ENCODE results near the gene SLC39A11.

Gene SLC39A11

DNA sequence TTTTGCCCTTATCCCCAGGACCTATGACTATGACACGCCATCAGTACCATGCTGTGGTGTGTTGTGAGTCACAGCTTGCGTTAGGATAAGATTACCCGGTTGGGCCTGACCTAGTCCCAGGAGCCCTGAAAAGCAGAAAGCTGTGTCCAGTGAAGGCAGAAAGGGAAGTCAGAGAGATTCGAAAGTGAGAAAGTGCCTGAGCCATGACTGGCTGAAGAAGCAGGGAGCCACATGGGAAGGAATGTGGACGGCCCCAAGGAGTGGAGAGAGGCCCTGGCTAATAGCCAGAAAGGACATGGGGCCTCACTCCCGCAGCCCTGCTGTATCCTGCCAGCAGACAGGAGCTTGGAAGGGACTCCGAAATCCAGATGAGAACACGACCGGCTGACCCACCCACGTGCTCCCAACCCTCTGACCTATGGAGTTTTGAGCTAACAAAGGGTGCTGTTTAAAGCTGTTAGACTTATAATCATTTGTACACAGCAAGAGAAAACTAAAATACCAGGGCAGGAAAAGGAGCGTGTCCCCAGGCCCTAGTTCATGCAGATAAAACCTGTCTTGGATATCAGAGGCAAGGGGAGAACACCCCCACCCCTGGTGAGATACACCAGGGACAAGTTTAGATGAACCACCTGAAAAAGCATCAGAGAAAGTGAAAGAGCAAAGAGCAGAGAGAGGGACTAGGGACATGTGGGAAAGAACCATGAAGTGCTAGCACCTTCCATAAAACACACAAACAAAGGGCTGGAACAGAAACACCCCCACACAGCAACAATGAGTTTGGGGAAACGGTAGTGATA, 115.3 kb downstream of the SLC39A11 start:
- DNase-seq (ENCODE audit: low spot score) = peak; percentile 90

GRCh38 chr17:72975509-72975908, 117.0 kb downstream of the SLC39A11 start:
- DNase-seq (ENCODE audit: low spot score) = no peak

DNA sequence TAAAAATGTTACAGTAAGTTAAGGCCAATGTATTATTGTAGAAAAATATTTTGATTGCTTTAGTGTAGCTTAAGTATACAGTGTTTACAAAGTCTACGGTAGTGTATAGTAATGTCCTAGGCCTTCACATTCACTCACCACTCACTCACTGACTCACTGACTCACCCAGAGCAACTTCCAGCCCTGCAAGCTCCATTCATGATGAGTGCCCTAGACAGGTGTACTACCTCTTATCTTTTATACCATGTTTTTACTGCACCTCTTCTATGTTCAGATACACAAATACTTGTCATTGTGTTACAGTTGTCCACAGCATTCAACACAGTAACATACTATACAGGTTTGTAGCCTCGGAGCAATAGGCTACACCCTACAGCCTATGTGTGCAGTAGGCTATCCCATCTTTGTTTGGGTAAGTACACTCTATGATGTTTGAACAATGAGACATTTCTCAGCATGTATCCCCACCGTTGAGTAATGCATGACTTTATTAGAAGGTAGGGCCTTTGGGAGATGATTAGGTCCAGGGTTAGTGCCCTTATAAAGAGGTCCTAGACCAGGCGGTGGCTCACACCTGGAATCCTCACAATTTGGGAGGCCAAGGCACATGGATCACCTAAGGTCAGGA, 117.8 kb downstream of the SLC39A11 start:
- DNase-seq (ENCODE audit: low spot score) = no peak

GRCh38 chr17:72972263-72972951, 120.1 kb downstream of the SLC39A11 start:
- DNase-seq (ENCODE audit: low spot score) = no peak

GRCh38 chr17:72971226-72971880, 121.1 kb downstream of the SLC39A11 start:
- no peak for DNase-seq (ENCODE audit: low spot score)

DNA sequence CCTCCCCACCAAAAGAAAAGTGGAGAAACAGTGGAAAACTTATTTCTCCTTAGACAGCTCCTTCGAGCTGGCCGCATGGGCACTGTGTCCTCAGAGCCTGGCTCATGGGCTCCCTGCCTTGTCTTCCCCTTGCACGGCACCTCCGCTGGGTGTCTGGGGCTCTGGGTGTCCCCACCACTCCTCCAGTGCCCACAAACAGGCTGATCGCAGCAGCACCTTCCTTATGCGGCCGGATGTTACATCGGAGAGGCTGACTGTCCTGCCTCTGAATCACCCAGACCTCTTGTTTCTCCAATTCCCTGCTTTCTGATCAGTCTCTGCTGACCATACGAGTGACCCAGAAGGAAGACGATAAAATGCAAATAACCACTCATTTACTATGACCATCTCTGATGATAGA, 121.7 kb downstream of the SLC39A11 start:
- no peak for DNase-seq (ENCODE audit: low spot score)

DNA sequence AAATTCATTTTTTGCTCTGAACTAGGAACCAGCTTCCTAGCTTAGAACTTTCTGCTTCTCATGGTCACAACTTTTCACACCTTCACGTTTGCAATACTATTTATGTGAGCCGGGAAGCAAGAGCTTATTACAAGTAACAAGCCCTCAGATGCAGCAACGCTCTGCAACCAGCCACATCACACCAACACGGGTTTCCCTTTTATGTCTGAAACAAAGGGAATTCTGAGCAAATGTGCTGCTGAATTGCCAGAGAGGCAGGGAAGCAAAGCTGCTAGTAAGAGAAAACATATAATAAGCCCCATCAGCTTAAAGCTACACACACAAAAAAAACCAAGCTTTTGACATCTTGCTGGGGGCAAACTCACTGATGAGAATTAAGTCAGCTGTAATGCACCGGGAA, 122.2 kb downstream of the SLC39A11 start:
- DNase-seq (ENCODE audit: low spot score) = no peak

- DNase-seq (ENCODE audit: low spot score) = no peak
Measured at GRCh38 chr17:72969293-72969906, 123.1 kb downstream of the SLC39A11 start.

- no peak for DNase-seq (ENCODE audit: low spot score)
Measured at GRCh38 chr17:72968798-72969197, 123.7 kb downstream of the SLC39A11 start.

DNA sequence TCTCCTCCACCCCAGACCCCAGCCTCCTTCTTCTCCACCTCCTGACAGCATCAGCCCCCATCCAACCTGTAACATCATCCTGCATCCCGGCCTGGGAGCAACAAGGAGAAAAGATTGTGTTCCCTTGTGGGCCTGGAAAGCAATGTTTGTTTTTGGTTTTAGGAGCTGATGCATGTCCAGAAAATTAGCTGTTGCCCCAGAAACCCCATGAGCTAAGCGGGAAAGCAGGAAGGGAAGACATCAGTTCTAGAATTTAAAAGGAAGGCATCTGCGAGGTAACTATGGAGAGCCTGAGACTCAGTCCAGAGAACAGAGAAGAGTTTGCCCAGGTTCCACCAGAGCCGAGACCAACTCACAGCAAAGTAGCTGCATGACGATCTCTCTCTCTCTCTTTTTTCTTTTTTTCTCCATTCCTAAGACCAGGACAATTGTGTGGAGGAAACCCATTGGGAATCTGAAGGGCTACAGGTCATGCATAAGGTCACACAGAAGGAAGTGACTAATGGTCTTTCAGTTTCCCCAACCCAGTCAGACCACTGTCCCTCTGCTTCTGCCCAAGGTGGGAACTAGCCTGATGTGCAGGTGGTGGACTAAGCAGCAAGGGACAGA, 124.4 kb downstream of the SLC39A11 start:
- DNase-seq (ENCODE audit: low spot score) = no peak

GRCh38 chr17:72967277-72967970, 125.1 kb downstream of the SLC39A11 start:
- DNase-seq (ENCODE audit: low spot score) = no peak

GRCh38 chr17:72962106-72962505, 130.4 kb downstream of the SLC39A11 start:
- DNase-seq (ENCODE audit: low spot score) = no peak

DNA sequence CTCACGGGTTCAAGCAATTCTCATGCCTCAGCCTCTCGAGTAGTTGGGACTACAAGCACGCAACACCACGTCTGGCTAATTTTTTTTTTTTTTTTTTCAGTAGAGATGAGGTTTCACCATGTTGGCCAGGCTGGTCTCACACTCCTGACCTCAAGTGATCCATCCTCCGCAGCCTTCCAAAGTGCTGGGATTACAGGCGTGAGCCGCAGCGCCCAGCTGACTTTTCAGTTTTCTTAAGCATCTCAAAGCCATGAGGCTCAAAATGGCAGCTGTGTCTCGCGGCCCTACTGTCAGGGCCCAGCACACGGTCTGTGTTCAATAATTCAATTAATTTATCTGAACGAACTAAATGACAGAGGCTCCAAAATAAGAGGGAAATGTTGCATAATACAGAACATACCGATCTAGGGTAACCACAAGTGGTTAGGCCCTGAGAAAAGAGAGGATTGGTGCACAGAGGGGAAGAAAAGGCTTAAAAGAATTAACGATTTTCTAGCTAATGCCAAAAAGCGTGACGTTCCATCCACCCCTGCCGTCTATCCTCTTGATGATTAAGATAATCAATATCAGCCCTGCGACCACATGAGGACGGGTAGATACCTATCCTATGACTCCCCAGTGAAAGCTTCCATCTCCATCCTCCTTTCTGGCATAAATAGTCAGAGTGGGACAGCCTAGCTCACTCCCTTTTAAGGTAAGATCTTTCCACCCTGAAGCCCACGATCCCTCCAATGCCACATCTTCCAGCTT, 136.9 kb downstream of the SLC39A11 start:
- DNase-seq (ENCODE audit: low spot score) = no peak

GRCh38 chr17:72954579-72954978, 137.9 kb downstream of the SLC39A11 start:
- no peak for DNase-seq (ENCODE audit: low spot score)

DNA sequence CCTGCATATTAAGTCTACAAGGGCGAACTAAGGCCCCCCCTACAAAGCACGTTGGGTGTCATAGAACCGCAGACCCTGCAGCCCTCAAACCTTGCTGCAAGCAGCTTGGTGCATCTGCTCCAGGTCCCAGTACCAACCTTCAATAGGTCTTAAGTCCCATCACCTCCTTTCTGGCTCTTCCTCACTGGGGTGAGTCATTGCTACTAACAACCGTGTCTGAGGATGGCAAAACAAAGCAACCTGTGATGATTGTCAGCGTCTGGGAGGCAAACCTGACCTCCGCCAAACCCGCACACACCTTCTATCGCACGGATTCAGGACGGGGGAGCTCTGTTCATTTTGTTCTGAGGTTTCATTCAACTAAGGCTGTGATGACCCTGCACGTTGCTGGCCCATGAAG, 138.9 kb downstream of the SLC39A11 start:
- no peak for DNase-seq (ENCODE audit: low spot score)

GRCh38 chr17:72952641-72953315, 139.7 kb downstream of the SLC39A11 start:
- no peak for DNase-seq (ENCODE audit: low spot score)

- DNase-seq (ENCODE audit: low spot score) = no peak
Measured at GRCh38 chr17:72952220-72952619, 140.3 kb downstream of the SLC39A11 start.

DNA sequence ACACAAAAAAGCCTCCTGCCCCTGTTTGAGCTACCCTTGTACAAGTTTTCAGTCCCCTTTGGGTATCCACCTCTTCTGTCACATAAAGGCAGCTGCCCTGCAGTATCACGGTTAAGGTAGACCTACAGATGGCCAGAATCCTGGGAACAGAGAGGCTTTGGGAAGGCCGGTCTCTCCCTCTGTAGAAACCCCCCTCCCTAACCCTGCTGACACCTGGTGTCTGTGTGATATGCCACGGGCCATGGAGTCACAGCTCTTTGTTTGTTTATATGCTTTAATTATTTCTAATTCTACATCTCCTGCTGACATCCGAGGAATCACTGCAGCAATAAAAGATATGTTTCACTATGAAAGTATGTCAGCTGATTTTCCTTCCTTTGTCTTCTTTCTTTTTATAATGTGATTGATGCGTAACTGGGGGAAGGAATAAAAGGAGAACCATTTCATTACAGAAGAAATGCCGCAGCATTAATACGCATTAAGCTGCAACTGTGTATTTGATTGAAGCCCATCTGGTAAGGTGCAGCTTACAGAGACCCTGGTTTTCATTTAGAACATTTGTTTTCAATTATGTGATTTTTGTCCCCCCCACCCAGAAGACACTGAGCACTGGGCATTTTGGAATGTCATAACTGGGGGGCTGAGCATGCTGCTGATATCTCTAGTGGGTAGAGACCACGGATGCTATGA, 142.1 kb downstream of the SLC39A11 start:
- no peak for DNase-seq (ENCODE audit: low spot score)

DNA sequence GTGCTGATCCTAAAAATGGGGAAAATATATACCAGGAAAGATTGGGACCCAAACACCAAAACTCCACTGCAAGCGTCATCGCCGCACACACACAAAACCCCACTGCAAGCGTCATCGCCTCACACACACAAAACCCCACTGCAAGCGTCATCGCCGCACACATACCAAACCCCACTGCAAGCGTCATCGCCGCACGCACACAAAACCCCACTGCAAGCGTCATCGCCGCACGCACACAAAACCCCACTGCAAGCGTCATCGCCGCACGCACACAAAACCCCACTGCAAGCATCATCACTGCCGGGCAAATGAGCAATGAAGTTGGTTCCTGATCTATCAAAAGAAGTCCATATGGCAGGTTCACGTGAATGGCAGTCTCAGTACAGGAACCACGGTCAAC, 144.4 kb downstream of the SLC39A11 start:
- no peak for DNase-seq (ENCODE audit: low spot score)

All from GM03348 (cell line).